AG04450 (cell line): Measurements from ENCODE around the gene HNRNPC. TPM values are rescaled to one million over a fixed set of nuclear protein-coding genes. Genes with fewer than 3 reads are reported as not detected.
"Not testable (repeated sequence)": the region's sequence is repeated elsewhere in the genome, so short reads cannot be mapped to it uniquely, and the experiment has no call there.

Source experiments
- CTCF ChIA-PET: fragments of 300-600, 350-600 bp; formaldehyde crosslinking; extraction: SDS; loops from one replicate; lab custom pipeline; 2022; ENCODE audit warnings: antibody characterized with exemption, inconsistent platforms; lab: Charles Lee
- POLR2A ChIA-PET: fragments of 350-600 bp; formaldehyde crosslinking; extraction: SDS; loops from one replicate; lab custom pipeline; 2021; ENCODE audit warnings: antibody characterized with exemption, inconsistent platforms; lab: Yijun Ruan, JAX
- DNase-seq: peaks from one replicate; pipeline ENCODE4 v3.0.0-alpha.2; 2011; ENCODE audit warnings: low read depth, low spot score
- H3K27ac ChIP-seq: one replicate; pipeline ENCODE4 v1.5.1; 2012; ENCODE audit warnings: low read depth, low read length, control low read depth
- H3K27me3 ChIP-seq: one replicate; pipeline ENCODE4 v1.6.0; 2012; ENCODE audit warnings: low read length; ENCODE audit not compliant: control insufficient read depth, insufficient read depth
- H3K4me3 ChIP-seq: 2 replicates; pipeline ENCODE4 v1.5.1; 2011; ENCODE audit warnings: mild to moderate bottlenecking, low read depth, low read length, control low read depth
- H3K9me3 ChIP-seq: 2 replicates; pipeline ENCODE4 v1.5.1; 2012; ENCODE audit warnings: low read length; ENCODE audit not compliant: control insufficient read depth, insufficient read depth
- polyA plus RNA-seq: library from polyadenylated mRNA; depleted of rRNA; stranded (reverse); fragments of >200 nt; gene quantifications from 2 replicates; pipeline ENCODE4 v1.2.3, GENCODE V29; 2011
- TF ChIP-seq, protein P1 (sequence below): IDR thresholded peaks from 2 replicates; pipeline ENCODE4 v1.5.1; 2011; ENCODE audit warnings: low read depth, low read length, control low read depth, inconsistent platforms

The HNRNPC gene
- polyA plus RNA-seq, 1 experiment: 828 TPM

- H3K9me3 ChIP-seq: no peaks in the 10 kb centered on the region
- H3K27ac ChIP-seq: no peak overlapping the region
- H3K27me3 ChIP-seq: peaks cover 31% of the 10 kb centered on the region
- ChIA-PET POLR2A (no interaction called here), CTCF (no interaction called here)
- no peak for DNase-seq
- H3K4me3 ChIP-seq: no peak overlapping the region
- TF ChIP-seq, protein P1, sequence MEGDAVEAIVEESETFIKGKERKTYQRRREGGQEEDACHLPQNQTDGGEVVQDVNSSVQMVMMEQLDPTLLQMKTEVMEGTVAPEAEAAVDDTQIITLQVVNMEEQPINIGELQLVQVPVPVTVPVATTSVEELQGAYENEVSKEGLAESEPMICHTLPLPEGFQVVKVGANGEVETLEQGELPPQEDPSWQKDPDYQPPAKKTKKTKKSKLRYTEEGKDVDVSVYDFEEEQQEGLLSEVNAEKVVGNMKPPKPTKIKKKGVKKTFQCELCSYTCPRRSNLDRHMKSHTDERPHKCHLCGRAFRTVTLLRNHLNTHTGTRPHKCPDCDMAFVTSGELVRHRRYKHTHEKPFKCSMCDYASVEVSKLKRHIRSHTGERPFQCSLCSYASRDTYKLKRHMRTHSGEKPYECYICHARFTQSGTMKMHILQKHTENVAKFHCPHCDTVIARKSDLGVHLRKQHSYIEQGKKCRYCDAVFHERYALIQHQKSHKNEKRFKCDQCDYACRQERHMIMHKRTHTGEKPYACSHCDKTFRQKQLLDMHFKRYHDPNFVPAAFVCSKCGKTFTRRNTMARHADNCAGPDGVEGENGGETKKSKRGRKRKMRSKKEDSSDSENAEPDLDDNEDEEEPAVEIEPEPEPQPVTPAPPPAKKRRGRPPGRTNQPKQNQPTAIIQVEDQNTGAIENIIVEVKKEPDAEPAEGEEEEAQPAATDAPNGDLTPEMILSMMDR: no peak
Measured at GRCh38 chr14:21309238-21309636, 40.0 kb upstream of the HNRNPC start.

GRCh38 chr14:21308479-21309237 lies 39.4 kb upstream of the HNRNPC start:
- H3K27me3 ChIP-seq: peaks cover 31% of the 10 kb centered on the region
- ChIA-PET POLR2A (no interaction called here), CTCF (no interaction called here)
- no peaks in the 10 kb centered on the region for H3K9me3 ChIP-seq
- H3K27ac ChIP-seq: no peak overlapping the region
- TF ChIP-seq, protein P1: no peak
- DNase-seq: no peak
- peak overlapping the region; percentile 10; the same call in 1 of the 2 replicates for H3K4me3 ChIP-seq

DNA sequence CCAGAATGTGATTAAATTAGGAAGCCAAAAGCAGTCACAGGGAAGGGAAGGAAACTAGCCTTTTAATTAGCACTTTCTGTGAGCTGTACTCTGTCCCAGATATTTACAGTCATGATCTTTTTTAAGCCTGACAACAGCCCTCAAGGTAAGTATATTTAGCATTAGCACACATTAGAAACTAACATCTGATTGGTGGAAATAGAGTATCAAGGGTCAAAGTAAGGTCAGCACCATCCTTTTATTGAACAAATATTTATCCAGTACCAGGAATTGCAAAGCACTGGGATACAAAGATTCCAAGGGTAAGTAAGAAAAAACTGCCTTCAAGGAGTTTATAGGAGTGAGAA lies 38.9 kb upstream of the HNRNPC start:
- TF ChIP-seq, protein P1: no peak

DNA sequence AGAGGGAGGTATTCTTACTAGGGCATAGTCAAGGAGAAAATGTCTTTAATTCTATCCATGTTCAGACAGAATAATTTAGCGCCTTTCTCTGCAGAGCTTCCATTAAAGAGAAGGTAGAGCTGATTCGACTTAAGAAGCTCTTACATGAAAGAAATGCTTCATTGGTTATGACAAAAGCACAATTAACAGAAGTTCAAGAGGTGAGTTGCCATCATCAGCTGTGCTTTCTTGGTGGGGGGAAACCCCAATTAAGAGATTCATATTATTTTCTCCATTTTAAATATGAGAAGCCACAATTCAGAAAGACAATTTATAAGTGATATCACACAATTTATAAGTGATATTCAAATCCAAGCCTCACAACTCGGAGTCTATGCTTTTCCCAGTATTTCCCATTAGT lies 38.4 kb upstream of the HNRNPC start:
- Histone ChIP-seq H3K27ac (no peak overlapping the region), H3K27me3 (peaks cover 31% of the 10 kb centered on the region), H3K9me3 (no peaks in the 10 kb centered on the region), H3K4me3 (no peak overlapping the region)
- ChIA-PET CTCF (no interaction called here), POLR2A (no interaction called here)
- DNase-seq: no peak
- TF ChIP-seq, protein P1: no peak

More for the DNA sequence above, 38.9 kb upstream of the HNRNPC start:
- Histone ChIP-seq H3K27ac (no peak overlapping the region), H3K27me3 (peaks cover 31% of the 10 kb centered on the region), H3K4me3 (no peak overlapping the region), H3K9me3 (no peaks in the 10 kb centered on the region)
- DNase-seq: no peak
- ChIA-PET POLR2A (no interaction called here), CTCF (no interaction called here)

GRCh38 chr14:21302836-21303140 lies 33.5 kb upstream of the HNRNPC start:
- H3K27ac ChIP-seq, H3K4me3 ChIP-seq, POLR2A ChIA-PET, DNase-seq, H3K9me3 ChIP-seq: not testable (repeated sequence)
- CTCF ChIA-PET: interaction anchor here (0.5 to 0.7 kb wide), 3 partner anchors 8 to 256 kb away, joined by 6 to 7 read pairs (median 6); no protein-coding TSS in a partner anchor
- H3K27me3 ChIP-seq: peaks cover 18% of the 10 kb centered on the region
